ENCODE measurements around the gene CENPH. TPM values are rescaled to one million over a fixed set of nuclear protein-coding genes. Genes with fewer than 3 reads are reported as not detected.
A peak's percentile ranks its signal among the peaks of the same experiment; 100 is the strongest.
"Not testable (repeated sequence)": the region's sequence is repeated elsewhere in the genome, so short reads cannot be mapped to it uniquely, and the experiment has no call there.

Gene CENPH
- total RNA-seq, 2 experiments from 2014 or later: 96.0 to 98.3 TPM

GRCh38 chr5:69225860-69226259, 36.5 kb downstream of the CENPH start:
- no peak overlapping the region for H3K4me3 Mint-ChIP-seq
- CTCF ChIA-PET: no interaction called here
- intact Hi-C loops (cut with DNase I, micrococcal nuclease): no loop called here
- no peaks in the 10 kb centered on the region for H3K9me3 Mint-ChIP-seq (ENCODE audit: low read depth)
- ATAC-seq: no peak
- no peak for DNase-seq
- H3K4me1 Mint-ChIP-seq: no peaks in the 10 kb centered on the region
- no peaks in the 10 kb centered on the region for H3K36me3 Mint-ChIP-seq (ENCODE audit: low read depth)
- no peak overlapping the region for H3K27ac Mint-ChIP-seq
- POLR2A ChIA-PET: no interaction called here
- H3K27me3 Mint-ChIP-seq: no peaks in the 10 kb centered on the region

- H3K27me3 Mint-ChIP-seq: no peaks in the 10 kb centered on the region
- no peak for ATAC-seq
These were observed 40.8 kb downstream of the CENPH start for GRCh38 chr5:69230181-69230580.

GRCh38 chr5:69231281-69231680, 41.9 kb downstream of the CENPH start:
- Mint-ChIP-seq H3K36me3 (ENCODE audit: low read depth) (peaks cover under 1% of the 10 kb centered on the region), H3K27me3 (no peaks in the 10 kb centered on the region), H3K27ac (no peak overlapping the region), H3K4me1 (peaks cover 11% of the 10 kb centered on the region), H3K9me3 (ENCODE audit: low read depth) (no peaks in the 10 kb centered on the region), H3K4me3 (no peak overlapping the region)
- no peak for DNase-seq
- ChIA-PET POLR2A (interaction anchor here (0.7 kb wide), 1 partner anchor 9 kb away, joined by 4 read pairs; no protein-coding TSS in a partner anchor), CTCF (no interaction called here)
- ATAC-seq: no peak
- intact Hi-C loops (cut with DNase I, micrococcal nuclease): loop anchor here (5.0 to 10.0 kb wide), 2 partner anchors 104 to 189 kb away; partner anchors contain the start of gene CCDC125 (in 1 of the 2)

More at GRCh38 chr5:69230181-69230580, 40.8 kb downstream of the CENPH start:
- H3K36me3 Mint-ChIP-seq (ENCODE audit: low read depth): no peaks in the 10 kb centered on the region
- intact Hi-C loops (cut with DNase I, micrococcal nuclease): loop anchor here (5.0 to 10.0 kb wide), 2 partner anchors 105 to 188 kb away; partner anchors contain the start of gene CCDC125 (in 1 of the 2)
- peaks cover 5% of the 10 kb centered on the region for H3K4me1 Mint-ChIP-seq
- H3K4me3 Mint-ChIP-seq: no peak overlapping the region
- no peak for DNase-seq
- no peak overlapping the region for H3K27ac Mint-ChIP-seq
- ChIA-PET POLR2A (no interaction called here), CTCF (no interaction called here)
- H3K9me3 Mint-ChIP-seq (ENCODE audit: low read depth): no peaks in the 10 kb centered on the region

- Mint-ChIP-seq H3K27ac (no peak overlapping the region), H3K27me3 (no peaks in the 10 kb centered on the region), H3K4me3 (no peak overlapping the region), H3K36me3 (ENCODE audit: low read depth) (peaks cover 2% of the 10 kb centered on the region), H3K4me1 (peaks cover 13% of the 10 kb centered on the region), H3K9me3 (ENCODE audit: low read depth) (no peaks in the 10 kb centered on the region)
- intact Hi-C loops (cut with DNase I, micrococcal nuclease): loop anchor here (5.0 to 10.0 kb wide), 2 partner anchors 103 to 190 kb away; partner anchors contain the start of gene CCDC125 (in 1 of the 2)
- no peak for DNase-seq
- POLR2A ChIA-PET: interaction anchor here (0.7 kb wide), 1 partner anchor 10 kb away, joined by 4 read pairs; no protein-coding TSS in a partner anchor
- ATAC-seq: no peak
- CTCF ChIA-PET: no interaction called here
These were observed 42.5 kb downstream of the CENPH start for GRCh38 chr5:69231851-69232250.

- Mint-ChIP-seq H3K4me1 (peaks cover 35% of the 10 kb centered on the region), H3K27me3 (no peaks in the 10 kb centered on the region), H3K9me3 (ENCODE audit: low read depth) (no peaks in the 10 kb centered on the region), H3K36me3 (ENCODE audit: low read depth) (peaks cover 20% of the 10 kb centered on the region), H3K4me3 (peak within 1 kb of the TSS; percentile 80), H3K27ac (peak within 1 kb of the TSS; percentile 88)
- POLR2A ChIA-PET: interaction anchor here (0.7 to 1.3 kb wide), 6 partner anchors 8 to 182 kb away, joined by 3 to 6 read pairs (median 3); partner anchors contain the start of genes AK6, CCDC125, RAD17 and TAF9
- ATAC-seq (peak; percentile 100), DNase-seq (peak; percentile 96)
- CTCF ChIA-PET: interaction anchor here (0.6 to 2.7 kb wide), 5 partner anchors 15 to 141 kb away, joined by 3 to 9 read pairs (median 5); partner anchors contain the start of gene SLC30A5
- intact Hi-C loops (cut with DNase I, micrococcal nuclease): loop anchor here (1.0 to 10.0 kb wide), 11 partner anchors 17 to 192 kb away; partner anchors contain the start of genes AK6 (in 2 of the 2), CCDC125 (in 2 of the 2), RAD17 (in 2 of the 2) and SLC30A5 (in 2 of the 2)
These were observed 45.3 kb downstream of the CENPH start, which contains the start of gene CDK7 for GRCh38 chr5:69234457-69235268. CDK7 (plus strand) TSS chr5:69234886; CDS start chr5:69234976, 90 bp downstream.

- Mint-ChIP-seq H3K4me1 (peaks cover 43% of the 10 kb centered on the region), H3K4me3 (peak overlapping the region; percentile 52), H3K27ac (peak overlapping the region; percentile 64), H3K36me3 (ENCODE audit: low read depth) (peaks cover 34% of the 10 kb centered on the region)
- CTCF ChIA-PET: interaction anchor here (0.7 to 2.7 kb wide), 2 partner anchors 98 to 143 kb away, joined by 3 to 9 read pairs; partner anchors contain the start of gene SLC30A5
- intact Hi-C loops (cut with DNase I, micrococcal nuclease): loop anchor here in 1 of 2 experiments (10.0 kb wide), 1 partner anchor 98 kb away; the partner anchor contains the start of gene CCDC125
- H3K27me3 Mint-ChIP-seq; ATAC-seq; DNase-seq; H3K9me3 Mint-ChIP-seq (ENCODE audit: low read depth); POLR2A ChIA-PET: not testable (repeated sequence)
These were observed 47.4 kb downstream of the CENPH start for GRCh38 chr5:69236733-69237132.

GRCh38 chr5:69237877-69238276, 48.5 kb downstream of the CENPH start:
- Mint-ChIP-seq H3K4me3 (no peak overlapping the region), H3K27ac (no peak overlapping the region), H3K9me3 (ENCODE audit: low read depth) (no peaks in the 10 kb centered on the region), H3K36me3 (ENCODE audit: low read depth) (peaks cover 40% of the 10 kb centered on the region), H3K27me3 (no peaks in the 10 kb centered on the region), H3K4me1 (peaks cover 46% of the 10 kb centered on the region)
- DNase-seq: no peak
- intact Hi-C loops (cut with DNase I, micrococcal nuclease): loop anchor here in 1 of 2 experiments (10.0 kb wide), 1 partner anchor 97 kb away; the partner anchor contains the start of gene CCDC125
- ChIA-PET CTCF (no interaction called here), POLR2A (no interaction called here)
- ATAC-seq: no peak

- intact Hi-C loops (cut with DNase I, micrococcal nuclease): loop anchor here in 1 of 2 experiments (10.0 kb wide), 1 partner anchor 96 kb away; the partner anchor contains the start of gene CCDC125
- no peaks in the 10 kb centered on the region for H3K27me3 Mint-ChIP-seq
- ChIA-PET POLR2A (no interaction called here), CTCF (no interaction called here)
- peaks cover 42% of the 10 kb centered on the region for H3K36me3 Mint-ChIP-seq (ENCODE audit: low read depth)
- H3K4me3 Mint-ChIP-seq: no peak overlapping the region
- peaks cover 50% of the 10 kb centered on the region for H3K4me1 Mint-ChIP-seq
- H3K9me3 Mint-ChIP-seq (ENCODE audit: low read depth): no peaks in the 10 kb centered on the region
- DNase-seq (no peak), ATAC-seq (no peak)
- no peak overlapping the region for H3K27ac Mint-ChIP-seq
These were observed 49.4 kb downstream of the CENPH start for GRCh38 chr5:69238760-69239251.

- ChIA-PET POLR2A (interaction anchor here (0.6 kb wide), 1 partner anchor 8 kb away, joined by 3 read pairs; the partner anchor contains the start of gene CDK7), CTCF (interaction anchor here (0.6 kb wide), 1 partner anchor 23 kb away, joined by 3 read pairs; no protein-coding TSS in a partner anchor)
- H3K4me1 Mint-ChIP-seq: peaks cover 48% of the 10 kb centered on the region
- intact Hi-C loops (cut with DNase I, micrococcal nuclease): no loop called here
- peaks cover 50% of the 10 kb centered on the region for H3K36me3 Mint-ChIP-seq (ENCODE audit: low read depth)
- peaks cover under 1% of the 10 kb centered on the region for H3K9me3 Mint-ChIP-seq (ENCODE audit: low read depth)
- ATAC-seq (no peak), DNase-seq (no peak)
- no peak overlapping the region for H3K4me3 Mint-ChIP-seq
- no peak overlapping the region for H3K27ac Mint-ChIP-seq
- no peaks in the 10 kb centered on the region for H3K27me3 Mint-ChIP-seq
These were observed 53.0 kb downstream of the CENPH start for GRCh38 chr5:69242215-69242927.

- no peak for DNase-seq
- CTCF ChIA-PET: no interaction called here
- POLR2A ChIA-PET: no interaction called here
- ATAC-seq: no peak
- intact Hi-C loops (cut with DNase I, micrococcal nuclease): no loop called here
- Mint-ChIP-seq H3K4me1 (peaks cover 29% of the 10 kb centered on the region), H3K36me3 (ENCODE audit: low read depth) (peaks cover 47% of the 10 kb centered on the region), H3K27me3 (no peaks in the 10 kb centered on the region), H3K27ac (no peak overlapping the region), H3K4me3 (no peak overlapping the region), H3K9me3 (ENCODE audit: low read depth) (peaks cover 8% of the 10 kb centered on the region)
These were observed 55.6 kb downstream of the CENPH start for GRCh38 chr5:69245031-69245430.

GRCh38 chr5:69248019-69248418, 58.6 kb downstream of the CENPH start:
- H3K4me1 Mint-ChIP-seq: peaks cover 23% of the 10 kb centered on the region
- H3K36me3 Mint-ChIP-seq (ENCODE audit: low read depth): peaks cover 35% of the 10 kb centered on the region
- no peaks in the 10 kb centered on the region for H3K27me3 Mint-ChIP-seq
- CTCF ChIA-PET: no interaction called here
- no peak for DNase-seq
- POLR2A ChIA-PET: no interaction called here
- no peak overlapping the region for H3K27ac Mint-ChIP-seq
- ATAC-seq: no peak
- H3K9me3 Mint-ChIP-seq (ENCODE audit: low read depth): peaks cover 8% of the 10 kb centered on the region
- no peak overlapping the region for H3K4me3 Mint-ChIP-seq
- intact Hi-C loops (cut with DNase I, micrococcal nuclease): no loop called here
